T1000 (cell line): ENCODE measurements around the gene SOD1.
"Not testable (repeated sequence)": the region's sequence is repeated elsewhere in the genome, so short reads cannot be mapped to it uniquely, and the experiment has no call there.

Experiments used
- DNase-seq: peaks from one replicate; lab custom pipeline; 2025; ENCODE audit warnings: mixed read lengths; lab: John Stamatoyannopoulos, UW

SOD1 gene

GRCh38 chr21:31659536-31660258, at the start of gene SOD1:
TSS of gene SOD1 (plus strand) at chr21:31659693. CDS start at chr21:31659770, 77 bp downstream.
- DNase-seq: peak; percentile 95

GRCh38 chr21:31611445-31611844, 48.0 kb upstream of the SOD1 start:
- no peak for DNase-seq

GRCh38 chr21:31612894-31613785, 46.4 kb upstream of the SOD1 start:
- no peak for DNase-seq

- no peak for DNase-seq
Observed at GRCh38 chr21:31614705-31615104, 44.8 kb upstream of the SOD1 start.

DNA sequence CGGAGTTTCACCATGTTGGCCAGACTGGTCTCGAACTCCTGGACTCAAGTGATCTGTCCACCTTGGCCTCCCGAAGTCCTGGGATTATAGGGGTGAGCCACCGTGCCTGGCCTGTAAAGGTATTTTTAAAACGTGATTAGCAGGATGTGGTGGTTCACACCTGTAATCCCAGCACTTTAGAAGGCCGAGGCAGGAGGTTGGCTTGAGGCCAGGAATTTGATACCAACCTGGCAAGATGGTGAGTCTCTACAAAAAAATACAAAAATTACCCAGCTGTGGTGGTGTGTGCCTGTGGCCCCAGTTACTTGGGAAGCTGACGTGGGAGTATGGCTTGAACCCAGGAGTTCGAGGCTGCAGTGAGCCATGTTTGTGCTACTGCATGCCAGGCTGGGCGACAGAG, 43.3 kb upstream of the SOD1 start:
- no peak for DNase-seq

DNA sequence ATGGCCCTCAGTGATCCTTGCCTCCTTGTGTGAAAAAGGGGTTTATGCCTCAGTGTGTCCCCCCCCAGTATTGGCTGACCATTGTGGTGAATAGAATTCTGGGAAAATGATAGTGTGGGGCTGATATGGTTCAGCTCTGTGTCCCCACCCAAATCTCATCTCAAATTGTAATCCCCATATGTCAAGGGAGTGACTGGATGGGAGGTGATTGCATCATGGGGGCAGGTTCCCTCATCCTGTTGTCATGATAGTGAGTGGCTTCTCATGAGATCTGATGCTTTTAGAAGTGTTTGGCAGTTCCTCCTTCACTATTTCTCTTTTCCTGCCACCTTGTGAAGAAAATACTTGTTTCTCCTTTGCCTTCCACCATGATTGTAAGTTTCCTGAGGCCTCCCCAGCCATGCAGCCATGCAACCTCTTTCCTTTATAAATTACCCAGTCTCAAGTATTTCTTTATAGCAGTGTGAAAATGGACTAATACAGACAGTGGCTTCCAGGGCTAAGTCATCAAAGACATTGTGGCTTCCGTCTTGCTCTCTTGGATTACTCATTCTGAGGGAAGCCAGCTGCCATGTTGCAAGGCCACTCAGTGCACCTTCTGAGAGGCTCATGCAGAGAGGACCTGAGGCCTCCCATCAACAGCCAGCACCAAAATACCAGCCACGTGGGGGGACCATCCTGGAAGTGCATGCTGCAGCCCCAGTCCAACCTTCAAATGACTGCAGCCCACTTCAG, 40.6 kb upstream of the SOD1 start:
- DNase-seq: no peak

DNA sequence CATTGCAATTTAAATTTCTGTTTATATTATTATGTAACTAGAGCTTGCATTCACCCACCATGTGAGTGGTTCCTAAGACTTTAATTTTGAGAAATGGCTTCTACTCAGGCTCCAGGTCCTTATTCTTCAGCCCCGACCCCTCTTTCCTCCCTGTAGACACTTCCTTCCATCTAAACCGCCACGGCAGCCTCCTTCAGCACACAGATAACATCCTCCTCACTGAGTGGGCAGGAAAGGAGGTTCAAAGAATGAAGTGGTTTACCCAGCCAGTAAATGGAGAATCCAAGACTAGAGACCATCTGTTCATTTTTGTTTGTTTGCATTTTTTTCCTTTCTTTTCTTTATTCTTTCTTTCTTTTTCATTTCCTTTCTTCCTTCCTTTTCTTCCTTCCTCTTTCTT, 37.1 kb upstream of the SOD1 start:
- no peak for DNase-seq

GRCh38 chr21:31623664-31624063, 35.8 kb upstream of the SOD1 start:
- no peak for DNase-seq

GRCh38 chr21:31624181-31624580, 35.3 kb upstream of the SOD1 start:
- DNase-seq: no peak

DNA sequence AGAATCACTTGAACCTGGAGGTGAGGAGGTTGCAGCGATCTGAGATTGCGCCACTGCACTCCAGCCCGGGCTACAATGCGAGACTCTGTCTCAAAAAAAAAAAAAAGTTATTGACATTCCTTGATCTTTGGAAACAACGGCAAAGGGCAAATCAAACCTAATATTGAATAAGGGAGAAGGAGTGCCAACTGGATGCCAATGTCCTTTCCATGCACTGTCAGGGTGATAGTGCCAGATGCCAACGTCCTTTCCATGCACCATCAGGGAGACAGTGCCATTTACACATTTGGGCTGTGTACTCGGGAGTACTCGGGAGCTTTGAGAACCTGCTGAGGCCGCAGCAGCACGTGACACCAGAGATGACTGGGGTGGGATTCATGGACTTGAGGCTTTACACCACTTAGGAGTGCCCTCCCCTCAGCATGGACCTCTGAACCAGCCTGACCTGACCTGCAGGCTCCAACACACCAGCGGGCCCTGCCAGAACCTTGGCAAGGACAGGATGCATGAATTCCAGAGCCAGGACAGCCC, 34.5 kb upstream of the SOD1 start:
- DNase-seq: no peak

- peak; percentile 82 for DNase-seq
Observed at GRCh38 chr21:31629972-31630711, 29.4 kb upstream of the SOD1 start.

DNA sequence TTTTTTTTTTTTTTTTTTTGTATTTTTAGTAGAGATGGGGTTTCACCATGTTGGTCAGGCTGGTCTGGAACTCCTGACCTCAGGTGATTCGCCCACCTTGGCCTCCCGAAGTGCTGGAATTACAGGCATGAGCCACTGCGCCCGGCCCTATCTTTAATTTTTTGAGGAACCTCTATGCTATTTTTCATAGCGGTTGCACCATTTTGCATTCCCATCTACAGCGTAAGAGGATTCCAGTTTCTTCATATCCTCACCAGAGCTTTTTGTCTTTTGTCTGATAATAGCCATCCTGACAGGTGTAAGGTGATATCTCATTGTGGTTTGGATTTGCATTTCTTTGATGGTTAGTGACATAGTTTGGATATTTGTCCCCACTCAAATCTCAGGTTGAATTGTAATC, 27.6 kb upstream of the SOD1 start:
- DNase-seq: not testable (repeated sequence)

- DNase-seq: no peak
Observed at GRCh38 chr21:31634993-31635392, 24.5 kb upstream of the SOD1 start.

DNA sequence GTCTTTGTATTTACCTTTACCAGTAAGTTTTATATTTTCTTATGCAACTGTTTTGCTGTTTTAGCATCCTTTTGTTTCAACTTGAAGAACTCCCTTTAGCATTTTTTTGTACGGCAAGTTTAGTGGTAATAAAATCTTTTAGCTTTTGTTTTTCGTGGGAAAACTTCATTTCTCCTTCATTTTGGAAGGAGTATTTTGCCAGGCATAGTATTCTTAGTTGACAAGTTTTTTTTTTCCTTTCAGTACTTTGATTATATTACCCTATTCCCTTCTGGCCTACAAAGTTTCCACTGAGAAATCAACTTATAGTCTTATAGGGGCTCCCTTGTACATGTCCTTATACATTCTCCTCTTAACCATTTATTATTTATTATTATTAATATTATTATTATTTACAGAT, 22.6 kb upstream of the SOD1 start:
- no peak for DNase-seq

DNA sequence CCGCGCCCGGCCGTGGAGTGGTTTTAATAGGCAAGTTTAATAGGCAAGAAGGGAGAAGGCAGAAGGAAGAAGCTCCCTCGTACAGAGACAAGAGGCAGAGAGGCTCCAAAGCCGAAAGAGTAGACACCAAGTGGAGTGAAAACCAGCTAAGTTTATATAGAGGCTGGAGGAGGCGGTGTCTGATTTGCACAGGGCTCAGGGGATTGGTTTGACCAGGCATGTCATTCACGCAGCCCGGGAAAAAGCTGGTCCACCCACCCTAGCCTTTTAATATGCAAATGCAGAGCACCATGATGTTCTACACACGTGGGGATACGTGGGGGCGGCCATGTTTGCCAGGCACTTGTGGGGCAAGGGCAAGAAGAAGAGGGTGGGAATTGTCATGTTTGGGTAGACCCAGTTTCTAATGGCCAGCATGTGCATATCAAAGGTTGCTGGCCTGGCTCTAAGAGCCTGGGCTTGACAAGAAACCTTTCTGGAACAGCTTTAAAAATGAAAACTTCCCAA, 18.0 kb upstream of the SOD1 start:
- no peak for DNase-seq

DNA sequence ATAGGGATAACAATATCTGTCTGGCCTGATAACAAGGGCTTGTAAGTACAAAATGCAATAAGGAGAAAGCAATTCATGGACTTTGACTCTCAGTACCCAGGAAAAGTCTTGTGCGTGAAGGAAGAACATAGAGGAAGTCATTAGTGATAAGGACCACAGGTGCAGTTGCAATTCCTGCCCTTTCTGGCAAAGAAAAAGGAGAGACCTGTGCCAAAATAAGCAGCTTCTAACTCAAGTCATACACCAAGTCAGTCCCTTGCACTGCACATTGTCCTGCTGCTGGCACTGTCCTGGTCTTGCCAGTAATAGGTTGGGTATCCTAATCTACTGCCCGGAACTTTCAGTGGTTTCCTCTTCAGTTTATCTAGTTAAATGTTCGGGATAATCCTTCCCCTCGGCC, 14.8 kb upstream of the SOD1 start:
- DNase-seq: no peak

DNA sequence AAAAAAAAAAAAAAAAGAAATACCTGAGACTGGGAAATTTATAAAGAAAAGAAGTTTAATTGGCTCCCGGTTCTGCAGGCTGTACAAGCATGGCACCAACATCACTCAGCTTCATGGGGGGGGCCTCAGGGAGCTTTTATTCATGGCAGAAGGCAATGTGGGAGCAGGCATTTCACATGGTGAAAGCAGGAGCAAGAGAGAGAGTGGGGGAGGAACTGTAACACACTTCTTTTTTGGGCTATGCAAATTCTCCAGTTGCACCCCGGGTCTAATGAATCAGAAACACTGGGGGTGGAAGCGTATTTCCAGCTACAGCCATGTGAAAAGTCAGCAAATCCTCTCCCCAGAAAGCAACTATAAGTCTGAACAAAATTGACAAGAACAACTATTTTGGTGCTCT, 11.8 kb upstream of the SOD1 start:
- no peak for DNase-seq

- DNase-seq: no peak
Observed at GRCh38 chr21:31650930-31651329, 8.6 kb upstream of the SOD1 start.

DNA sequence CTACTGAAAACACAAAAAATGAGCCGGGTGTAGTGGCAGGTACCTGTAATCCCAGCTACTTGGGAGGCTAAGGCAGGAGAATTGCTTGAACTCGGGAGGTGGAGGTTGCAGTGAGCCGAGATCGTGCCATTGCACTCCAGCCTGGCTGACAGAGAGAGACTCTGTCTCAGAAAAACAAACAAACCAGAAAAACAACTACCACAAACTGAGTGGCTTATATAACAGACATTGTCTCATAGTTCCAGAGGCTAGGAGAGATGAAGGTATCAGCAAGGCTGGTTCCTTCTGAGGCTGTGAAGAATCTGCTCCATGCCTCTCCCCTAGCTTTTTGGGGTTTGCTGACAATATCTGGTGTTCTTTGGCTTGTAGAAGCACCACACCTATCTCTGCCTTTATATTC, 8.0 kb upstream of the SOD1 start:
- not testable (repeated sequence) for DNase-seq

- no peak for DNase-seq
Observed at GRCh38 chr21:31654340-31654739, 5.2 kb upstream of the SOD1 start.

DNA sequence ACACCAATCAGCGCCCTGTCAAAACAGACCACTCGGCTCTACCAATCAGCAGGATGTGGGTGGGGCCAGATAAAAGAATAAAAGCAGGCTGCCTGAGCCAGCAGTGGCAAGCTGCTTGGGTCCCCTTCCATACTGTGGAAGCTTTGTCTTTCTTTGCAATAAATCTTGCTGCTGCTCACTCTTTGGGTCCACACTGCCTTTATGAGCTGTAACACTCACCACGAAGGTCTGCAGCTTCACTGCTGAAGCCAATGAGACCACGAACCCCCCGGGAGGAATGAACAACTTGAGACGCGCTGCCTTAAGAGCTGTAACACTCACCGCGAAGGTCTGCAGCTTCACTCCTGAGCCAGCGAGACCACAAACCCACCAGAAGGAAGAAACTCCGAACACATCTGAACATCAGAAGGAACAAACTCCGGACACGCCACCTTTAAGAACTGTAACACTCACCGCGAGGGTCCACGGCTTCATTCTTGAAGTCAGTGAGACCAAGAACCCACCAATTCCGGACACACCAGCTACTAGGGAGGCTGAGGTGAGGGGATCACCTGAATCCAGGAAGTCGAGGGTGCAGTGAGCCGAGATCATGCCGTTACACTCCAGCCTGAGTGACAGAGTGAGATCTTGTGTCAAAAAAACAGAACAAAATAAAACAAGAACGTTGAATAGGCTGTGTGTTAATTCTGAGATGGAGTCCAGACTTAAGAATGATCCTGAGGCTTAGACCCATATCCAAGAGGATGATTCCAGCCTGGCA, 4.5 kb upstream of the SOD1 start:
- not testable (repeated sequence) for DNase-seq
